Activated CD8-positive, alpha-beta memory T cell treated with anti-CD3 and anti-CD28 coated beads, Interleukin-2, amount 50 U/mL, for 4 hours (primary cell): ENCODE data around the gene STARD7.

Source experiments
- DNase-seq: peaks from one replicate; pipeline ENCODE4 v3.0.0-alpha.2; 2020

Gene STARD7

GRCh38 chr2:96159084-96159830 lies 49.4 kb downstream of the STARD7 start:
- peak; percentile 56 for DNase-seq

GRCh38 chr2:96158554-96158940 lies 50.1 kb downstream of the STARD7 start:
- no peak for DNase-seq

- peak; percentile 93 for DNase-seq
These were observed 50.7 kb downstream of the STARD7 start for GRCh38 chr2:96157649-96158553.

- DNase-seq, result no peak
These were observed 51.5 kb downstream of the STARD7 start for GRCh38 chr2:96156926-96157648.

DNA sequence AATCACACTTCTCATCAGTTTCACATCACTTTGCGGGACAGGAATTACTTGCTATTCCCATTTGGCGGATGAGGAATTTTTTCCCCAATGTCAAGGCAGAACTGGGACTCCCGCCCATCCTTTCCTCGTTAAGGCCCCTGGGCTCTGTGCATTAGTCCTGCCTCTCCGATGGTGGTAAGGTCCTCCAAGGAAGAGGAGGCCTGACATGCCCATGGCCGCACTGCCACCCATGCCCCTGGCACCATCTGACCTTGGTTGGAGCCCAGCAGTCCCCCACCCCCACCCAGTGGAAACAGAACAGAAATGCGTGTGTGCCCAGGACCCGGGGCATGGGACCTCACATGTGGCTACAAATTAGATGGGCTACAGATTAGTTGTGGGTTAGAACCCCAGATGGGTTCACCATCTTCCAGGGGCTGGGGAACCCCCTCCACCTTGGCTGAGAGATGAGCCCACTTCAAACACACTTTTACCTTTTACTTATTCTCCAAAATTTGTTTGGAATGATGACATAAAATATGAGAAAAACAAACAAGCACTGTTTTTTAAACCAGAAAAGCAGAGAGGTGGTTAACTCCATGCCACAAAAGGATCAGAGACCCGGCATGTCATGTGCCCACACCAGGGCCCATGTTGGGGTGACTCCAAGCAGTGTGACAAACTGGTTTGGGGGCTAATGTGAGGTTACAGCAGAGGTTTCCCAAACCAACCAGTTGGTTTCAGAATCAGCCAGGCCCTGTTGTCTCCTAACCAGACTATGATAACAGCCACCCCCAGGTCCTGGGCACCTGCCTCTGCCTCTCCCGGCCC lies 52.4 kb downstream of the STARD7 start:
- no peak for DNase-seq

GRCh38 chr2:96154506-96155380 lies 53.9 kb downstream of the STARD7 start:
- DNase-seq, result no peak

GRCh38 chr2:96153991-96154431 lies 54.6 kb downstream of the STARD7 start:
- DNase-seq, result no peak

DNA sequence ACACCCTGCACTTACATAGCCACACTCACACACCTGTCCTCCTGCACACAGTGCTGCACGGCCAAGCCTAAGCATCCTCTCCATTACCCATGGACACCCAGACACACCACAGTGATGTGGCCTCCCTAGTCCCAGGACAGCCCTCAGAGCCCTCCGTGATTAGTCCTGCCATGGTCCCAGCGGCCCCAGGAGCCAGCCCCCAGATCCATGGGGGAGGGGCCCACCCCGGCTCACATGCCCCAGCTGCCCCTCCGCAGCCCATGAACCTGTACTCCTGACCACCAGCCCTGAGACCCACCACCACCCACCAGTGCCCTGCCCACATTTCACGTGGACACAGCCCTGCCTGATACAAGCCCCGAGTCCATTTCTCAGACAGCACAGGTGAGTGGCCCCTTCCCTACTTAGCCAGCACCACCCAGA lies 55.3 kb downstream of the STARD7 start:
- no peak for DNase-seq

- no peak for DNase-seq
These were observed 56.1 kb downstream of the STARD7 start for GRCh38 chr2:96152304-96153161.

GRCh38 chr2:96151595-96152303 lies 56.9 kb downstream of the STARD7 start:
- no peak for DNase-seq

DNA sequence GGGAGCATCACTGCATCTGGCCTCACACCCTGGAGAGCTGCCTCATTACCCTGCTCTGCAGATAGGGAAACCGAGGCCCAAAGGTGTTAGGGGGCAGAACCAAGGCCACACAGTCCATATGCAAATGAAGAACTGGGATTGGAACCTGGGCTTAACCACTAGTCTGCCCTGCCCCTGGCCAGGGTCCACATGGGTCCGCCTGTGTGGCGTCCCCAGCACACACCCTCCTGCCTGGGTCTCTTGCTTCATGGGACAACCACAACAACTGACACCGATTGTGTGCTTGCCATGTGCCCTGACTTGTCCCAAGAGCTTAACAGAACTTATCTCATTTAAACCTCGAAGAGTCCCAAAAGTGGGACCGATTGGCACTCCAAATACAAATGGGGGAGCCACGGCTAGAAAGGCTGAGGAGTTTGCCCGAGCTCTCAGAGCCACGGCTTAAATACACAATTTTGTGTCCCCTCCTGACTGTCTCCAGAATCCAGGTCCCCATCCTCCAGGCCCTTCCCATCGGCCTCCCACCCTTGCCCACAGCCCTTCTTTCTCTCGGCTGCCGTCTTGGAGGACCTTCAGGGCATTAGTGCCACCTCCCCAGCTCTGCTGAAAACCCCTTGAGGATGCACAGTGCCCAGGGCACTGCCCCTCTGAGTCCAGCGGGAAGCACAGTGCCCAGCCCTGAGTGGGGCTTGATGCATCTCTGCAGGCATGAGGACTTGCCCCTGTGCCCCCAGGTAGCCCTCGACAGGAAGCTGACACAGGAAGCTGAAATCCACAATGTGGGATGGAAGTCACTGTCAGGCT lies 57.6 kb downstream of the STARD7 start:
- no peak for DNase-seq

GRCh38 chr2:96150007-96150640 lies 58.5 kb downstream of the STARD7 start:
- DNase-seq, result no peak

- peak; percentile 99 for DNase-seq
These were observed 60.0 kb downstream of the STARD7 start for GRCh38 chr2:96148410-96149217.

GRCh38 chr2:96147593-96148201 lies 60.9 kb downstream of the STARD7 start:
- DNase-seq, result no peak

DNA sequence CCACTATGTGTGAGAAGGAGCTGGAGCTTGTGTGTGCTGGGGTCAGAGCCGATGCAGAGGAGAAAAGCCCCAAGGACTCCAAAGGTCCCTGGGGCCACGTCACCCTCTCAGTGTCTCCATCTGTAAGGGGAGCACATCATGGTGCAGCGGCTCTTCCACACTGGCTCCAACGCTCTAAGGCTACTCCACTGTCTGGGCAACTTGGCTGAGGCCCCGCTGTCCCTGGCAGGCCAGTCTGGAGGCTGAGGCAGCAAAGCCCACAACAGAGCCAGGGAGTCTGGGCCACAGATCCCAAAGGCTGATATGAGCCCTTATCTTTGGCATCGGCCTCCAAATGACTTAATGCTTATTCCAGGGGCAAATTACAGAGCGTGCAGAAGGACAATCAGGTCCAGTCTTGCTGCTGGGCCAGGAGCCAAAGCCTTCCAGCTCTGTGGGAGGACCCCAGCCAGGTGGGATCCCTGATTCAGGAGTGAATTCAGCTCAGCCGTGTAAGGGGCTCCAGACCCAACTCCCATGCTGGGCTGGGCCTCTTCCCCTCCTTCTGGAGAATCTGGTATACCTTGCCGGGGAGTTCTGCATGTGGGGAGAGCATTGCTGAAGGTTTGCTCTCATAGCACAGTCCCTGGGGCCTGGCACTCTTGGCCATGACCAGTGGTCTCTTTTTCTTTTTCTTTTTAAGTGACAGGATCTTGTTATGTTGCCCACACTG lies 61.6 kb downstream of the STARD7 start:
- no peak for DNase-seq
